Muscle of leg (tissue), 11 donors: ENCODE measurements around the gene EGFL8. TPM values are rescaled to one million over a fixed set of nuclear protein-coding genes. Genes with fewer than 3 reads are reported as not detected.
A peak's percentile ranks its signal among the peaks of the same experiment; 100 is the strongest.

Experiments used
- DNase-seq: peaks from one replicate; pipeline ENCODE4 v3.0.0; 2013
- H3K27ac ChIP-seq: one replicate; pipeline ENCODE4 v1.5.1; 2013; ENCODE audit warnings: mild to moderate bottlenecking, low read length, control low read depth
- H3K27me3 ChIP-seq: one replicate; pipeline ENCODE4 v1.6.1; 2013; ENCODE audit warnings: low read length; ENCODE audit not compliant: control insufficient read depth, insufficient read depth
- H3K36me3 ChIP-seq: one replicate; pipeline ENCODE4 v1.6.1; 2013; ENCODE audit warnings: low read length; ENCODE audit not compliant: control insufficient read depth, insufficient read depth
- H3K4me1 ChIP-seq: one replicate; pipeline ENCODE4 v1.6.1; 2013; ENCODE audit warnings: low read length; ENCODE audit not compliant: control insufficient read depth, insufficient read depth
- H3K4me3 ChIP-seq: one replicate; pipeline ENCODE4 v1.5.1; 2013; ENCODE audit warnings: low read length, control low read depth
- H3K9me3 ChIP-seq: replicated peaks from 2 replicates; pipeline ENCODE4 v1.6.1; 2013; ENCODE audit warnings: low read depth, low read length; ENCODE audit not compliant: control insufficient read depth
- WGBS: methylation state at CpG from one replicate; pipeline ENCODE4 v1.1.5; 2013; ENCODE audit warnings: missing lambda C conversion rate; ENCODE audit not compliant: insufficient coverage; 5-methylcytosine and 5-hydroxymethylcytosine counted together
- polyA plus RNA-seq, 8 donors: library from polyadenylated mRNA; unstranded; fragments of 120-200 nt; gene quantifications; one replicate each; pipeline versions ENCODE4 v1.2.1 to v1.2.3, GENCODE V29; 2013; ENCODE audit warnings: inconsistent platforms in 1 of 8, low replicate concordance in 1 of 8; ENCODE audit not compliant: insufficient read length in 8 of 8, insufficient read depth in 1 of 8
- total RNA-seq: library from RNA; stranded (reverse); fragments of 120-200 nt; gene quantifications from one replicate; pipeline ENCODE4 v1.2.4, GENCODE V29; 2013

The EGFL8 gene
- total and polyA plus RNA-seq, 9 donors, result 22.9 to 43.4 (median 28.9) TPM

GRCh38 chr6:32151863-32152768 lies 12.3 kb upstream of the EGFL8 start, which contains the start of gene PRRT1:
Gene PRRT1 (minus strand): TSS chr6:32151939. CDS start chr6:32151827, 112 bp downstream.
- 14% methylated on average over 1 of the region's 24 CpGs for WGBS
- Histone ChIP-seq H3K4me1 (peaks cover 43% of the 10 kb centered on the region), H3K36me3 (peaks cover 18% of the 10 kb centered on the region), H3K4me3 (peak within 1 kb of the TSS; percentile 13), H3K9me3 (no peaks in the 10 kb centered on the region), H3K27me3 (peaks cover 60% of the 10 kb centered on the region), H3K27ac (peak within 1 kb of the TSS; percentile 94)
- peak; percentile 49 for DNase-seq

- Histone ChIP-seq H3K9me3 (peaks cover 2% of the 10 kb centered on the region), H3K36me3 (peaks cover 25% of the 10 kb centered on the region), H3K4me1 (peaks cover 43% of the 10 kb centered on the region), H3K4me3 (peak overlapping the region; percentile 84), H3K27ac (peak overlapping the region; percentile 94), H3K27me3 (peaks cover 51% of the 10 kb centered on the region)
- WGBS, result 6% methylated on average over 10 of the region's 35 CpGs
- DNase-seq, result peak; percentile 61
Observed at GRCh38 chr6:32152769-32153563, 11.4 kb upstream of the EGFL8 start.

GRCh38 chr6:32153564-32154513 lies 10.6 kb upstream of the EGFL8 start, which contains the start of gene PPT2:
Gene PPT2 (plus strand): TSS chr6:32154141. CDS start chr6:32154595, 454 bp downstream.
- Histone ChIP-seq H3K27ac (peak within 1 kb of the TSS; percentile 94), H3K9me3 (peaks cover 2% of the 10 kb centered on the region), H3K4me1 (peaks cover 40% of the 10 kb centered on the region), H3K27me3 (peaks cover 43% of the 10 kb centered on the region), H3K4me3 (peak within 1 kb of the TSS; percentile 84), H3K36me3 (peaks cover 34% of the 10 kb centered on the region)
- WGBS, result 0% methylated on average over 31 of the region's 52 CpGs
- peak; percentile 98 for DNase-seq

GRCh38 chr6:32154514-32155161 lies 9.8 kb upstream of the EGFL8 start:
- Histone ChIP-seq H3K36me3 (peaks cover 38% of the 10 kb centered on the region), H3K9me3 (peaks cover 2% of the 10 kb centered on the region), H3K4me3 (peak overlapping the region; percentile 84), H3K27me3 (peaks cover 35% of the 10 kb centered on the region), H3K4me1 (peaks cover 35% of the 10 kb centered on the region), H3K27ac (peak overlapping the region; percentile 94)
- 5% methylated on average over 24 of the region's 34 CpGs for WGBS
- DNase-seq, result peak; percentile 88

- H3K4me3 ChIP-seq, result no peak overlapping the region
- peaks cover 42% of the 10 kb centered on the region for H3K36me3 ChIP-seq
- H3K27ac ChIP-seq, result no peak overlapping the region
- no CpG with 5 or more reads among the region's 9 CpGs for WGBS
- peaks cover 2% of the 10 kb centered on the region for H3K9me3 ChIP-seq
- no peak for DNase-seq
- peaks cover 15% of the 10 kb centered on the region for H3K27me3 ChIP-seq
- peaks cover 31% of the 10 kb centered on the region for H3K4me1 ChIP-seq
Observed at GRCh38 chr6:32156891-32157290, 7.5 kb upstream of the EGFL8 start.

GRCh38 chr6:32158052-32158451 lies 6.3 kb upstream of the EGFL8 start:
- Histone ChIP-seq H3K4me1 (peaks cover 20% of the 10 kb centered on the region), H3K36me3 (peaks cover 52% of the 10 kb centered on the region), H3K9me3 (peaks cover 2% of the 10 kb centered on the region), H3K4me3 (no peak overlapping the region), H3K27ac (no peak overlapping the region), H3K27me3 (peaks cover 3% of the 10 kb centered on the region)
- no peak for DNase-seq

GRCh38 chr6:32163559-32164258 lies 686 bp upstream of the EGFL8 start:
- DNase-seq, result no peak
- Histone ChIP-seq H3K4me3 (no peak overlapping the region), H3K27ac (peak overlapping the region; percentile 35), H3K9me3 (no peaks in the 10 kb centered on the region), H3K27me3 (no peaks in the 10 kb centered on the region), H3K4me1 (peaks cover 3% of the 10 kb centered on the region), H3K36me3 (peaks cover 62% of the 10 kb centered on the region)
- WGBS, result 79% methylated on average over 5 of the region's 7 CpGs

GRCh38 chr6:32166411-32167061 lies 2.1 kb downstream of the EGFL8 start:
- peak; percentile 7 for DNase-seq
- Histone ChIP-seq H3K4me3 (no peak overlapping the region), H3K27ac (no peak overlapping the region), H3K4me1 (peaks cover 3% of the 10 kb centered on the region), H3K27me3 (no peaks in the 10 kb centered on the region), H3K36me3 (peaks cover 77% of the 10 kb centered on the region), H3K9me3 (no peaks in the 10 kb centered on the region)
- 80% methylated on average over 20 of the region's 30 CpGs for WGBS
